Hepatocyte (in vitro differentiated cells): ENCODE results near the gene CDK15. TPM values are rescaled to one million over a fixed set of nuclear protein-coding genes. Genes with fewer than 3 reads are reported as not detected.

Experiments used
- DNase-seq: peaks from one replicate; pipeline ENCODE4 v3.0.0-alpha.2; 2016; ENCODE audit warnings: low spot score
- H2AFZ ChIP-seq: fragments of 200-600 bp; sonication (generic); 2 replicates; pipeline ENCODE4 v1.6.0; 2016; ENCODE audit warnings: antibody characterized with exemption, mild to moderate bottlenecking
- H3K27ac ChIP-seq: fragments of 200-600 bp; sonication (generic); 2 replicates; pipeline ENCODE4 v1.5.1; 2016; ENCODE audit warnings: mild to moderate bottlenecking
- H3K27me3 ChIP-seq: fragments of 200-600 bp; sonication (generic); 2 replicates; pipeline ENCODE4 v1.6.1; 2016
- H3K36me3 ChIP-seq: fragments of 200-600 bp; sonication (generic); replicated peaks from 2 replicates; pipeline ENCODE4 v1.5.1; 2016; ENCODE audit warnings: low read depth; ENCODE audit not compliant: insufficient read depth
- H3K4me1 ChIP-seq: fragments of 200-600 bp; sonication (generic); 2 replicates; pipeline ENCODE4 v1.5.1; 2016; ENCODE audit warnings: mild to moderate bottlenecking, moderate library complexity; ENCODE audit not compliant: insufficient read depth
- H3K4me2 ChIP-seq: fragments of 200-600 bp; sonication (generic); 2 replicates; pipeline ENCODE4 v1.6.0; 2016
- H3K4me3 ChIP-seq: fragments of 200-600 bp; sonication (generic); 2 replicates; pipeline ENCODE4 v1.5.1; 2016; ENCODE audit warnings: mild to moderate bottlenecking
- H3K79me2 ChIP-seq: fragments of 200-600 bp; sonication (generic); 2 replicates; pipeline ENCODE4 v1.6.0; 2017; ENCODE audit warnings: mild to moderate bottlenecking
- H3K9me2 ChIP-seq: fragments of 200-600 bp; sonication (generic); replicated peaks from 2 replicates; pipeline ENCODE4 v1.6.0; 2017; ENCODE audit warnings: mild to moderate bottlenecking; ENCODE audit not compliant: insufficient read depth
- H3K9me3 ChIP-seq: fragments of 200-600 bp; sonication (generic); 2 replicates; pipeline ENCODE4 v1.5.1; 2016; ENCODE audit warnings: low read depth, mild to moderate bottlenecking
- H4K20me1 ChIP-seq: fragments of 200-600 bp; sonication (generic); 2 replicates; pipeline ENCODE4 v1.6.0; 2016; ENCODE audit warnings: mild to moderate bottlenecking; ENCODE audit not compliant: insufficient read depth, poor library complexity, severe bottlenecking
- CTCF ChIP-seq: fragments of 200-600 bp; sonication (generic); IDR thresholded peaks from 2 replicates; pipeline ENCODE4 v1.5.1; 2016; ENCODE audit warnings: antibody characterized with exemption, mild to moderate bottlenecking; ENCODE audit not compliant: poor library complexity
- EZH2 ChIP-seq: fragments of 200-600 bp; sonication (generic); IDR thresholded peaks from 2 replicates; pipeline ENCODE4 v1.6.1; 2016; ENCODE audit warnings: antibody characterized with exemption, mild to moderate bottlenecking, borderline replicate concordance
- EZH2phosphoT487 ChIP-seq: fragments of 200-600 bp; sonication (generic); IDR thresholded peaks from one replicate; pipeline ENCODE4 v1.6.1; 2018; ENCODE audit warnings: antibody characterized with exemption, mild to moderate bottlenecking, low read depth, moderate library complexity; ENCODE audit not compliant: unreplicated experiment, severe bottlenecking
- WGBS: methylation state at CpG from one replicate; pipeline ENCODE4 v1.1.6; 2016; ENCODE audit warnings: low lambda C conversion rate; ENCODE audit errors: missing lambda C conversion rate; 5-methylcytosine and 5-hydroxymethylcytosine counted together
- polyA plus RNA-seq: library from polyadenylated mRNA; unstranded; fragments of >200 nt; fragmentation: Nextera tagmentation; extraction: Ambion mirVana; gene quantifications from 2 replicates; pipeline ENCODE4 v1.2.1, GENCODE V29; 2016
- total RNA-seq: library from RNA; depleted of rRNA; stranded (reverse); fragments of >200 nt; gene quantifications from 2 replicates; pipeline ENCODE4 v1.2.3, GENCODE V29; 2014

CDK15 gene
- total and polyA plus RNA-seq, 2 experiments from 2014 or later = 0.17 to 4.0 TPM

GRCh38 chr2:201821080-201821479 lies 14.7 kb downstream of the CDK15 start:
- TF ChIP-seq EZH2phosphoT487 (no peak), CTCF (no peak), EZH2 (no peak)
- Histone ChIP-seq H3K9me2 (no peaks in the 10 kb centered on the region), H3K27me3 (no peaks in the 10 kb centered on the region), H3K27ac (no peak overlapping the region), H3K4me1 (no peaks in the 10 kb centered on the region), H4K20me1 (no peaks in the 10 kb centered on the region), H3K9me3 (no peaks in the 10 kb centered on the region), H3K4me2 (no peak overlapping the region), H3K79me2 (no peaks in the 10 kb centered on the region), H2AFZ (no peak overlapping the region), H3K4me3 (no peak overlapping the region), H3K36me3 (no peaks in the 10 kb centered on the region)
- WGBS = 95% methylated on average over 5 of the region's 5 CpGs
- DNase-seq = no peak

- no peak for TF ChIP-seq EZH2phosphoT487
- TF ChIP-seq CTCF = no peak
- no peak for TF ChIP-seq EZH2
Observed at GRCh38 chr2:201824212-201824611, 17.9 kb downstream of the CDK15 start.

GRCh38 chr2:201827621-201828020 lies 21.3 kb downstream of the CDK15 start:
- no peak for DNase-seq
- Histone ChIP-seq H4K20me1 (no peaks in the 10 kb centered on the region), H3K27me3 (no peaks in the 10 kb centered on the region), H2AFZ (no peak overlapping the region), H3K9me3 (no peaks in the 10 kb centered on the region), H3K27ac (no peak overlapping the region), H3K4me2 (no peak overlapping the region), H3K79me2 (no peaks in the 10 kb centered on the region), H3K4me3 (no peak overlapping the region), H3K4me1 (no peaks in the 10 kb centered on the region), H3K9me2 (no peaks in the 10 kb centered on the region), H3K36me3 (no peaks in the 10 kb centered on the region)
- TF ChIP-seq CTCF (no peak), EZH2 (no peak), EZH2phosphoT487 (no peak)
- 90% methylated on average over 3 of the region's 3 CpGs for WGBS

More at GRCh38 chr2:201824212-201824611, 17.9 kb downstream of the CDK15 start:
- Histone ChIP-seq H3K27me3 (no peaks in the 10 kb centered on the region), H3K4me3 (no peak overlapping the region), H3K9me2 (no peaks in the 10 kb centered on the region), H3K4me2 (no peak overlapping the region), H4K20me1 (no peaks in the 10 kb centered on the region), H3K4me1 (no peaks in the 10 kb centered on the region), H3K9me3 (no peaks in the 10 kb centered on the region), H2AFZ (no peak overlapping the region), H3K79me2 (no peaks in the 10 kb centered on the region), H3K36me3 (no peaks in the 10 kb centered on the region), H3K27ac (no peak overlapping the region)
- 85% methylated on average over 1 of the region's 1 CpG for WGBS
- no peak for DNase-seq

GRCh38 chr2:201828220-201828619 lies 21.9 kb downstream of the CDK15 start:
- Histone ChIP-seq H3K27ac (no peak overlapping the region), H3K79me2 (no peaks in the 10 kb centered on the region), H3K36me3 (no peaks in the 10 kb centered on the region), H3K9me2 (no peaks in the 10 kb centered on the region), H3K4me1 (no peaks in the 10 kb centered on the region), H3K27me3 (no peaks in the 10 kb centered on the region), H3K4me2 (no peak overlapping the region), H4K20me1 (no peaks in the 10 kb centered on the region), H3K4me3 (no peak overlapping the region), H3K9me3 (no peaks in the 10 kb centered on the region), H2AFZ (no peak overlapping the region)
- 89% methylated on average over 2 of the region's 2 CpGs for WGBS
- TF ChIP-seq EZH2phosphoT487 (no peak), EZH2 (no peak), CTCF (no peak)
- DNase-seq = no peak
